HFFc6 (cell line): ENCODE measurements around the gene OR13C3. TPM values are rescaled to one million over a fixed set of nuclear protein-coding genes. Genes with fewer than 3 reads are reported as not detected.

ENCODE experiments used
- DNase-seq: peaks from one replicate; pipeline ENCODE4 v3.0.0-alpha.2; 2018
- H3K27ac Mint-ChIP-seq: 2 replicates; pipeline ENCODE4 v1.8.0; 2020; ENCODE audit warnings: mild to moderate bottlenecking, mixed read lengths
- H3K27me3 Mint-ChIP-seq: 2 replicates; pipeline ENCODE4 v1.8.0; 2021; ENCODE audit warnings: mild to moderate bottlenecking, moderate library complexity, mixed read lengths; ENCODE audit not compliant: insufficient read depth
- H3K36me3 Mint-ChIP-seq: 2 replicates; pipeline ENCODE4 v1.8.0; 2021; ENCODE audit warnings: low read depth, mixed read lengths
- H3K4me1 Mint-ChIP-seq: 2 replicates; pipeline ENCODE4 v1.8.0; 2020; ENCODE audit warnings: low read depth, mixed read lengths
- H3K4me3 Mint-ChIP-seq: 2 replicates; pipeline ENCODE4 v1.8.0; 2020; ENCODE audit warnings: mild to moderate bottlenecking, moderate library complexity, mixed read lengths
- H3K9me3 Mint-ChIP-seq: 2 replicates; pipeline ENCODE4 v1.8.0; 2020; ENCODE audit warnings: mild to moderate bottlenecking, mixed read lengths
- CTCF ChIP-seq: fragments of 200-600 bp; sonication (generic); IDR thresholded peaks from 2 replicates; pipeline ENCODE4 v1.5.0; 2021; ENCODE audit warnings: antibody characterized with exemption, mild to moderate bottlenecking
- total RNA-seq, 6 experiments: library from RNA; stranded (reverse); fragmentation: NEBNext Ultra II Directional; extraction: Animal tissue kit (Norgen Biotek cat#: 25700); gene quantifications; 2 replicates in 1 of 6; 3 replicates in 5 of 6; pipeline ENCODE4 v1.2.3, GENCODE V29; 2021

OR13C3 gene
- total RNA-seq, 6 experiments from 2014 or later = not detected

DNA sequence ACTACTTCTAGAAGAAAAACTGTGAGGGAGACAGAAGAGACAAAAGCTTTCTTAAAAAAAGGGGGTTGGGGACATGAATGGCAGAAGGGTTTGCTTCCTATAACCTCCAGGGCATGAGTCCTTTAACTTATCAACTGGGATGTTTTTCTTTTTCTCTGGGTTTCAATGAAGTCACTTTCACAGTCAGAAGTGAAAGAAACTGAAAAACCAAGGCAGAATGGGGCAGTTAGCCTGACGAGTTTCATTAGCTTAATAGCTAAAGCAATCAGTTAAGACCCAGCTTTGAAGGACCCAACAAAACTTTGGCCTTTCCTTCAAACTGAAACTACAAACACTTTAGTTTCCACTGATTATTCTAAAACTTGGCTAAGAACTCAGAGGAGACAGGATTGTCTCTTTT is 27.7 kb upstream of the OR13C3 start:
- TF ChIP-seq CTCF = no peak
- H3K36me3 Mint-ChIP-seq = no peaks in the 10 kb centered on the region
- H3K9me3 Mint-ChIP-seq = peaks cover 24% of the 10 kb centered on the region
- no peaks in the 10 kb centered on the region for H3K27me3 Mint-ChIP-seq
- H3K4me1 Mint-ChIP-seq = no peaks in the 10 kb centered on the region
- no peak for DNase-seq
- H3K4me3 Mint-ChIP-seq = no peak overlapping the region
- no peak overlapping the region for H3K27ac Mint-ChIP-seq

DNA sequence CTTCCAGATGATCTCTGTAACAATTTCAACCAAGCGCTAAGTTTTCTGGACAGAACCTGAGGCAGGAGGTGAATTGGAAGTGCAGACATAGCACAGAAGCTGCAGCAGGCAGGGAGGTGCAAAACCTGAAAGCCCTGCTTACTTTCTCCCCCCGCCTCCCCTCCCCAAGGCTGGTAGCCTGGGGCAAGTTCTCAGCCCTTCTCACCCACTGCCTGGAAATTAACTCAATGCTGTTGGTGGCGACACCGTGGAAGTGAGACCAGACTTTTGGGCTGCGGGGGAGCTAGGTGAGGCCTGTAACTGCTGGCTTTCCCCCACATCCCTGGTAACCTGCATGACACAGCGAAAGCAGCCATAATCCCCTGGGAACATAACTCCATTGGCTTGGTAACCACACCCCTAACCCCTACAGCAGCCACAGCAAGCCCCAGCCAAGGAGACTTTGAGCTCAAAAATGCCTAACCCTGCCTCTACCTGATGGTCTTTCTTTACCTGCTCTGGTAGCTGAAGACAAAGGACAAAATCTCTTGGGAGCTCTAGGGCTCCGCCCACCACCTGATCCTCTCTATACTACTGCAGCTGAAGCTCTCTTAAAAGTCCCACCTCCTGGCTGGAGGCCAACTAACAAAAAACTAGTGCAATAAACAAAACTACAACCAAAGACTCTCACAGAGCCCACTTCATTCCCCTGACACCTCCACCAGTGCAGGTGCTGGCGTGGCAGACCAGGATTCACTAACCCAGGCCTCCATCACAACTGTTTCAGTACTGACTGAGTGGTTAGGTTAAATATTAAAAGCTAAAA is 20.4 kb upstream of the OR13C3 start:
- Mint-ChIP-seq H3K27ac (no peak overlapping the region), H3K36me3 (no peaks in the 10 kb centered on the region), H3K9me3 (peaks cover 36% of the 10 kb centered on the region), H3K4me3 (no peak overlapping the region), H3K4me1 (no peaks in the 10 kb centered on the region), H3K27me3 (no peaks in the 10 kb centered on the region)
- no peak for DNase-seq
- no peak for TF ChIP-seq CTCF

DNA sequence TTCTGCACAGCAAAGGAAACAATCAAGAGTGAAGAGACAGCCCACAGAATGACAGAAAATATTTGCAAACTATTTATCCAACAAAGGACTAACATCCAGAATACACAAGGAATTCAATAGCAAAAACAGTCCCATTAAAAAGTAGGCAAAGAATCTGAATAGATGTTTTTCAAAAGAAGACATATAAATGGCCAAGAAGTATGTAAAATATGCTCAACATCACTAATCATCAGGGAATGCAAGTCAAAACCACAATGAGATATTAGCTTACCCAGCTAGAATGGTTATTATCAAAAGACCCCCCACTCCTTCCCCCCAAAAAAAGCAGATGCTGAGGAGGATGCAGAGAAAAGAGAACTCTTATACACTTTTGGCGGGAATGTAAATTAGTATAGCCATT is 18.9 kb upstream of the OR13C3 start:
- H3K9me3 Mint-ChIP-seq = peaks cover 30% of the 10 kb centered on the region
- no peaks in the 10 kb centered on the region for H3K27me3 Mint-ChIP-seq
- no peak overlapping the region for H3K4me3 Mint-ChIP-seq
- TF ChIP-seq CTCF = no peak
- H3K27ac Mint-ChIP-seq = no peak overlapping the region
- H3K4me1 Mint-ChIP-seq = no peaks in the 10 kb centered on the region
- H3K36me3 Mint-ChIP-seq = no peaks in the 10 kb centered on the region
- DNase-seq = no peak

DNA sequence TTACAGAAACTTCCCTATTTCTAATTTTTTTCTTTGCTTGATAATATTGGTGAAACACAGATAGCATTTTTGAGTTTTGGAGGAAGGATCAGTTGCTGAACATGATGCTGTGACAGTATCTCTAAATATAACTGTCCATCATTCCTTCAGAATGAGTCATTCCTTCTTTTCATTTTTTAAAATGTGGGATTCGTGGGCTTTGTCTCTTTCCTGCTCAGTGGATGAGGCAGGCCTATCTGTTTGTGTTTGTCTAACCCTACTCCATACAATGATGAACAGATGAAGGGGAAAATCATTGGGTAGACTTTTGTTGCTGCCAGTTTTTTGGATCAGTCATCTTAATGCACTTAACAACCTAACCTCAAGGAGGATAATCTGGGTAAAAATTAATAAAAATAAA is 16.6 kb upstream of the OR13C3 start:
- no peak for TF ChIP-seq CTCF
- Mint-ChIP-seq H3K4me3 (no peak overlapping the region), H3K27me3 (no peaks in the 10 kb centered on the region), H3K4me1 (no peaks in the 10 kb centered on the region), H3K27ac (no peak overlapping the region), H3K36me3 (no peaks in the 10 kb centered on the region), H3K9me3 (peaks cover 20% of the 10 kb centered on the region)
- no peak for DNase-seq

DNA sequence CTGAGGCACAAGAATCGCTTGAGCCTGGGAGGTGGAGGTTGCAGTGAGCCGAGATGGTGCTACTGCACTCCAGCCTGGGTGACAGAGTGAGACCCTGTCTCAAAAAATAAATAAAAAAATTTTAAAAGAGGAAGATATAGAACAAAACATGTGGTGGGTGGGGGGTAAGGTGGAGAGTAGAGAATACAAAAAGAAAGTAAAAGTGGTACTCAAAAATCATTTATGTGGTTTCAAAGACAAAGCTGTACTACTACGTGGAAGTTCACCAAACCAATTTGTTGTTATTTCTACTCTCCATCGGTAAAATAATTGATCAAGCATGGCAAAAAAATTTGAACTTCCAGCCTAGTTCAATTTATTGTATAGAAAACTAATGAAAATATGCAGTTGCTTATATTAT is 8.0 kb upstream of the OR13C3 start:
- no peak for DNase-seq
- Mint-ChIP-seq H3K36me3 (no peaks in the 10 kb centered on the region), H3K4me3 (no peak overlapping the region), H3K27me3 (no peaks in the 10 kb centered on the region), H3K4me1 (no peaks in the 10 kb centered on the region), H3K9me3 (peaks cover 6% of the 10 kb centered on the region; the same call in 1 of the 2 replicates), H3K27ac (no peak overlapping the region)
- no peak for TF ChIP-seq CTCF
